ENCODE measurements around the gene KLF15. TPM values are rescaled to one million over a fixed set of nuclear protein-coding genes. Genes with fewer than 3 reads are reported as not detected.
A peak's percentile ranks its signal among the peaks of the same experiment; 100 is the strongest.

Gene KLF15
- total and polyA plus RNA-seq, 7 experiments from 2014 or later, result 0.57 to 0.81 TPM; not detected in 5

DNA sequence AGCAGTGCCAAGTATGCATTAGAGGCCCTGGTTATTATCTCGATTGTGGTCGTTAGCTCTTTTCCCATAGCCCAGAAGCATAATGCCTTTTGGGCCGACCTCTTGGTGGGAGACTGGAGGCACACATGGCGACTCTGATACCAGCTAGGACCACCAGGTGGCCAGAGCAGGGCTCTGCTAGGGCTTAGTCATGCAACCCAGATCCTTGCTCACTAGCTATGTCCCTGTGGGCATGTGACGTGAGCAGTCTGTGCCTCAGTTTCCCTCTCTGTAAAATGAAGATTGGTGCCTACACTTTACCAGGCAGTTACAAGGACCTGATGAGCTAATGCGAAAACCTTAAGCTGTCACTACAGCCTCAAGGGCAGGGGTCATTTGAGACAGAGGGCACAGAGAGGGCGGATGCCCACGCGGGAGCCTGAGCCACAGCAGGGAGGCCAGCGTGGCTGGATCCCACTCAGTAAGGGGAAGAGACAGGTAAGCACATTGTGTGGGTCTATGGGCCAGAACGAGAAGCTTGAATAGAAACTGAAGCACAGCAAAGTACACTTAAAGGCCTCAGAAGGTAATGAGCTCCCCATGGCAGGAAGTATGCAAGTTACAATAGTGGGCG, 8.8 kb downstream of the KLF15 start:
- no peaks in the 10 kb centered on the region for H3K9me3 Mint-ChIP-seq
- CTCF ChIA-PET, result no interaction called here

DNA sequence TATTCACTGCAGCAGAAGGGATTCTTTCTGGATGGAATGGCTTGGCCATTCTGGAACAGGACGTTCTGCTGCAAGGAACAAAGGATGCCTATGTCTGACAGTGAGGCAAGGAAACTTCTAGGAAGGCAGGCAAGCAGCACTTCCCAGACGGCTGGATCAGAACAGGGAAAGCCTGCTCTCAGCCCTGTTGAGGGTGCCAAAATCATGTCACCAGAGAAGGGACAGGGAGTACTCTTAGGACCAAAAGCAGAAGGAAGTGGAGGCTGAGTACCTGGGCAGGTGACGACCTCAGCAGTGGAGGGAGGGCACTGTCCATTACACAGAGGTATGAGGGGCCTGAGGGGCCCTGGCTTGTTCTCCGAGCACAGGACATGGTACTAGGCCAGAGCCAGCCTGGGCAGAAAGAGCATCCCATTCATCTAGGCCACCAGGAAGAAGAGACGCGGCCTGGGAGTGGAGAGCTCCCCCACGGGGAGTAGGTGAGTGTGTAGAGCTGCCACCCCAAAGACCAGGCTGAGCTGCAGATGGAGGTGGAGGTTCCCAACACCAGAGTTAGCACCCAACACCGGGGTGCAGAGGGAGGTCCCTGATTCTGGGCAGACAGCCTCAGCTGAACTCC, 9.6 kb downstream of the KLF15 start:
- no peaks in the 10 kb centered on the region for H3K4me1 ChIP-seq (ENCODE audit: control insufficient read depth in 2 of 2, insufficient read depth in 2 of 2, low read length in 2 of 2)
- no peaks in the 10 kb centered on the region for H3K36me3 Mint-ChIP-seq
- no peak overlapping the region for H3K4me3 Mint-ChIP-seq
- DNase-seq (peak in 2 of 9 donors; percentile 0 to 8), ATAC-seq (peak; percentile 7)
- peaks cover 0 to 3% (median 0%) of the 10 kb centered on the region in 7 donors for H3K4me1 Mint-ChIP-seq
- peaks cover 0 to 4% (median 0%) of the 10 kb centered on the region in 5 donors for H3K27me3 Mint-ChIP-seq
- no peak overlapping the region for H3K27ac ChIP-seq (ENCODE audit: low read depth, low read length)
- no peaks in the 10 kb centered on the region for H3K9me3 ChIP-seq (ENCODE audit: control insufficient read depth in 2 of 3, low read length in 3 of 3)
- ChIA-PET POLR2A (no interaction called here), CTCF (no interaction called here)
- H3K9me3 Mint-ChIP-seq, result no peaks in the 10 kb centered on the region
- intact Hi-C loops (cut with micrococcal nuclease), result no loop called here
- no peaks in the 10 kb centered on the region for H3K27me3 ChIP-seq (ENCODE audit: control insufficient read depth in 2 of 2, insufficient read depth in 2 of 2, low read length in 2 of 2)
- no peak overlapping the region for H3K27ac Mint-ChIP-seq
- H3K4me3 ChIP-seq (ENCODE audit: low read length), result no peak overlapping the region
- H3K36me3 ChIP-seq (ENCODE audit: control insufficient read depth in 2 of 3, insufficient read depth in 3 of 3, low read length in 3 of 3), result no peaks in the 10 kb centered on the region

More for the DNA sequence above, 8.8 kb downstream of the KLF15 start:
- no peak overlapping the region for H3K27ac ChIP-seq (ENCODE audit: low read depth, low read length)
- H3K36me3 ChIP-seq (ENCODE audit: control insufficient read depth in 2 of 3, insufficient read depth in 3 of 3, low read length in 3 of 3), result no peaks in the 10 kb centered on the region
- no peak overlapping the region for H3K27ac Mint-ChIP-seq
- H3K9me3 ChIP-seq (ENCODE audit: control insufficient read depth in 2 of 3, low read length in 3 of 3), result no peaks in the 10 kb centered on the region
- peaks cover 0 to 3% (median 0%) of the 10 kb centered on the region in 7 donors for H3K4me1 Mint-ChIP-seq
- no peaks in the 10 kb centered on the region for H3K4me1 ChIP-seq (ENCODE audit: control insufficient read depth in 2 of 2, insufficient read depth in 2 of 2, low read length in 2 of 2)
- POLR2A ChIA-PET, result no interaction called here
- DNase-seq (peak in 2 of 9 donors; percentile 2 to 11), ATAC-seq (no peak)
- intact Hi-C loops (cut with micrococcal nuclease), result no loop called here
- H3K27me3 Mint-ChIP-seq, result peaks cover 0 to 4% (median 0%) of the 10 kb centered on the region in 5 donors
- no peaks in the 10 kb centered on the region for H3K27me3 ChIP-seq (ENCODE audit: control insufficient read depth in 2 of 2, insufficient read depth in 2 of 2, low read length in 2 of 2)
- H3K36me3 Mint-ChIP-seq, result no peaks in the 10 kb centered on the region
- no peak overlapping the region for H3K4me3 Mint-ChIP-seq
- H3K4me3 ChIP-seq (ENCODE audit: low read length), result no peak overlapping the region

DNA sequence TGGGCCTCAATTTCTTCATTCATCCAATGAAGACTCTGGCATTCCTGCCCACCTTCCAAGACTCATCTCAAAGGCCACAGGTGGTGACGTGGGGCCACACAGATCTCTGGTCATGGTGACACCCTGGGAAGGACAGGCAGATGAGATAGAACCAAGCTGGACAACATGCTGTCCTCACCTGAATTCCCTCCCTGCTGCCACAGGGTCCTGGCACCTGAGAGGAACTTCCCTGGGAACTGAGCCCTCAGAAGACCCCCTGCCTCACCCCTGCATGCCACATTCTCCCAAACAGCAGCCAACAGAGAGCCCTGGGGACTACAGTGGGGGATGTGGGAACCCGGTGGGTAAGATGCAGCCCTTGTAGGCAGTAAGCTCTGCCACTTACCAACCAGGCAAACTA, 10.7 kb downstream of the KLF15 start:
- Histone ChIP-seq H3K27ac (ENCODE audit: low read depth, low read length) (no peak overlapping the region), H3K9me3 (ENCODE audit: control insufficient read depth in 2 of 3, low read length in 3 of 3) (no peaks in the 10 kb centered on the region), H3K4me3 (ENCODE audit: low read length) (no peak overlapping the region), H3K4me1 (ENCODE audit: control insufficient read depth in 2 of 2, insufficient read depth in 2 of 2, low read length in 2 of 2) (no peaks in the 10 kb centered on the region), H3K27me3 (ENCODE audit: control insufficient read depth in 2 of 2, insufficient read depth in 2 of 2, low read length in 2 of 2) (no peaks in the 10 kb centered on the region), H3K36me3 (ENCODE audit: control insufficient read depth in 2 of 3, insufficient read depth in 3 of 3, low read length in 3 of 3) (no peaks in the 10 kb centered on the region)
- Mint-ChIP-seq H3K4me3 (no peak overlapping the region), H3K27ac (no peak overlapping the region), H3K4me1 (peaks cover 0 to 3% (median 0%) of the 10 kb centered on the region in 7 donors), H3K27me3 (peaks cover 0 to 4% (median 0%) of the 10 kb centered on the region in 5 donors), H3K9me3 (no peaks in the 10 kb centered on the region), H3K36me3 (no peaks in the 10 kb centered on the region)
- CTCF ChIA-PET, result no interaction called here
- intact Hi-C loops (cut with micrococcal nuclease), result no loop called here
- DNase-seq (peak in 1 of 9 donors; percentile 7), ATAC-seq (no peak)
- POLR2A ChIA-PET, result no interaction called here

DNA sequence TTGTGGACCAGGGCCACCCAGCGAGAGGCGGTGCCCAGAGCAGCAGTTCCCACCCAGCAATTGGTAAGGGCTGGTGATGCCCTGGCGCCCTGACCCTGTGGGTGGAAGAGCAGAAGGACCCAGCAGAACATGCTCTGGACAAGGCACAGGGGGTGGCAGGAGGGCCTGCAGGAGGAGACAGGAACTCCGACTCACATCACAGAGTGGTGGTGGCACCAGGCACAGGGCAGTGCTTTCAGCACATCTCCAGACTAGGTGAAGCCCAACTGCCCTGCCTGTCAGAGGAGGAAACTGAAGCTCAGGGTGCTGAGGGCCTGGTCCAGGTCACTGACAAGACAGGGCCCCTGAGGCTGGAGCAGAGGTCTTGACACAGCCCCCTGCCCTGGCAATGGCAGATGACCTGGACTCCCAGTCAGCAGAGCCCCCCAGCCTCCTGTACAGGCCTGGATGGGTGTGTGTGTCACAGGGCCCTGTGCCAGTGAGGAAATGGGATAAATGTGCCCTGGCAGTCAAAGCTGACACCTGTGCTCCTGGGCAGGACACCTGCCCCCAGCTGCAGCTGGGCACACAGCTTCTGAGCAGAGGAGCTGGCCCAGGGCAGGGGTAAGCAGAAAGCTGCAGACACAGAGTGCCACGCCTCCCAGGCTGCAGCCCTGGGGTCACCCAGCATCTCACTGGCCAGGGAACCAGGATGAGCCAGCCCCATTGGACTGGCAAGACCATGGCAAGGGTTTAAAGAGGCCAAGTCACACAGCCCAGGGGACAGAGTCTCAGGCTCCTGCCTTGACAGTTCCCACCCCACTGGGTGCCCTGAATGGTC, 11.4 kb downstream of the KLF15 start:
- Histone ChIP-seq H3K4me3 (ENCODE audit: low read length) (no peak overlapping the region), H3K27ac (ENCODE audit: low read depth, low read length) (no peak overlapping the region), H3K9me3 (ENCODE audit: control insufficient read depth in 2 of 3, low read length in 3 of 3) (no peaks in the 10 kb centered on the region), H3K27me3 (ENCODE audit: control insufficient read depth in 2 of 2, insufficient read depth in 2 of 2, low read length in 2 of 2) (no peaks in the 10 kb centered on the region), H3K4me1 (ENCODE audit: control insufficient read depth in 2 of 2, insufficient read depth in 2 of 2, low read length in 2 of 2) (no peaks in the 10 kb centered on the region), H3K36me3 (ENCODE audit: control insufficient read depth in 2 of 3, insufficient read depth in 3 of 3, low read length in 3 of 3) (no peaks in the 10 kb centered on the region)
- Mint-ChIP-seq H3K4me3 (no peak overlapping the region), H3K9me3 (no peaks in the 10 kb centered on the region), H3K27me3 (peaks cover 0 to 4% (median 0%) of the 10 kb centered on the region in 5 donors), H3K4me1 (peaks cover 0 to 3% (median 0%) of the 10 kb centered on the region in 7 donors), H3K36me3 (no peaks in the 10 kb centered on the region), H3K27ac (peak overlapping the region in 1 of 9 donors; percentile 47)
- ChIA-PET POLR2A (no interaction called here), CTCF (interaction anchor here (0.6 kb wide), 1 partner anchor 414 kb away, joined by 9 read pairs; no protein-coding TSS in a partner anchor)
- DNase-seq (peak in 1 of 9 donors; percentile 3), ATAC-seq (no peak)
- intact Hi-C loops (cut with micrococcal nuclease), result no loop called here

DNA sequence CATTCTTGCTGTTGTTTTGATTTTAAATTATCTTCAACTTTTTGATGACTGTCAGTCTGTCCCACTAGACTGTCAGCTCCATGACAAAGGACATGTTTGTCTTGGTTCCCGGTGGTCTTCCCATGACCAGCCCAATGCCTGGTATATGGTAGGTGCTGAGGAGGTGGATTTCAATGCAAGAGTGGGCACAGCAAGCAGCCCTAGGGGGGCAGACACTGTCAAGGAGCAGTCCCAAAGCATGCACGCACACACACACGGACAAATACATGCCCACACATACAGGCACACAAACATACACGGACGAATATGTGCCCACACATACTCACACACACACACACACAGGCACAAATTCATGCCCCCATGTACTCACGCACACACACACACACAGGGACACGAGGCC, 12.0 kb downstream of the KLF15 start:
- Histone ChIP-seq H3K9me3 (ENCODE audit: control insufficient read depth in 2 of 3, low read length in 3 of 3) (no peaks in the 10 kb centered on the region), H3K4me1 (ENCODE audit: control insufficient read depth in 2 of 2, insufficient read depth in 2 of 2, low read length in 2 of 2) (no peaks in the 10 kb centered on the region), H3K4me3 (ENCODE audit: low read length) (no peak overlapping the region), H3K27me3 (ENCODE audit: control insufficient read depth in 2 of 2, insufficient read depth in 2 of 2, low read length in 2 of 2) (no peaks in the 10 kb centered on the region), H3K27ac (ENCODE audit: low read depth, low read length) (no peak overlapping the region), H3K36me3 (ENCODE audit: control insufficient read depth in 2 of 3, insufficient read depth in 3 of 3, low read length in 3 of 3) (no peaks in the 10 kb centered on the region)
- Mint-ChIP-seq H3K27me3 (peaks cover 0 to 9% (median under 1%) of the 10 kb centered on the region in 5 donors), H3K4me1 (peaks cover 0 to 3% (median 0%) of the 10 kb centered on the region in 7 donors), H3K4me3 (no peak overlapping the region), H3K9me3 (no peaks in the 10 kb centered on the region), H3K27ac (peak overlapping the region in 1 of 9 donors; percentile 47), H3K36me3 (no peaks in the 10 kb centered on the region)
- DNase-seq (no peak), ATAC-seq (no peak)
- intact Hi-C loops (cut with micrococcal nuclease), result no loop called here
- ChIA-PET CTCF (interaction anchor here (0.6 kb wide), 2 partner anchors 169 to 415 kb away, joined by 3 to 9 read pairs; no protein-coding TSS in a partner anchor), POLR2A (no interaction called here)

DNA sequence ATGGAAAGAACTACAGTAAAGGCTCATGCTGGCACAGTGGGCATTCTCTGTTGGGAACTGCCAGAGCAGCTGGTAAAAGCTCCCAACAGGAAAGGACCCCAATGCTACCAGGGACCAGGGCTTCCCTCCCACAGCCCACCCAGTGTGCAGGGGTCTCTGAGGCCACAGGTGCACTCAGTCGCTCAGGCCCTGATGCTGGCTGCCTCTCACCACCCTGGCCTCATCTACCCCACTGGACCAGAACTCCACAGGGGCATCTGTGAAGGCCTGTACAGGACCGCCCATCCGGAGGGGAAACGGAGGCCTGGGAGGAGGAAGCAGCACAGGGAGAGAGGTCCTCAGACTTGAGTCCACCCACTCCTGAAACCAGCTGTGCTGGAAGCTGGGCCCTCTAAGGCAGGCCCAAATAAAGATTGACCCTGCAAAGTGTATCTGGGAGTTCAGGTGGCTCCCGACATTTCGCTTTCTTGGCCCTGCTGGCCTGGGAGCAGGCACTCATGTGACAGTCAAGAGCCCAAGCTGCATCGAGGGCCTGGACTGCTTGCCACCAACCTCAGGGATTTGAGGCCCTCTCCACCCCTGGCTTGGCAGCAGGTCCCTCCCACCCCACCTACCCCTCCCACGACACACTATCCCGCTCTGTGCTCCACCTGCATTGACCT, 12.7 kb downstream of the KLF15 start:
- no peak overlapping the region for H3K27ac Mint-ChIP-seq
- H3K4me1 Mint-ChIP-seq, result peaks cover 0 to 3% (median 0%) of the 10 kb centered on the region in 7 donors
- H3K27ac ChIP-seq (ENCODE audit: low read depth, low read length), result no peak overlapping the region
- H3K4me3 Mint-ChIP-seq, result no peak overlapping the region
- no peaks in the 10 kb centered on the region for H3K36me3 Mint-ChIP-seq
- H3K27me3 Mint-ChIP-seq, result peaks cover 0 to 12% (median 8%) of the 10 kb centered on the region in 5 donors
- H3K27me3 ChIP-seq (ENCODE audit: control insufficient read depth in 2 of 2, insufficient read depth in 2 of 2, low read length in 2 of 2), result no peaks in the 10 kb centered on the region
- DNase-seq, result peak in 2 of 9 donors; percentile 1 to 8
- CTCF ChIA-PET, result interaction anchor here (0.6 kb wide), 1 partner anchor 169 kb away, joined by 3 read pairs; no protein-coding TSS in a partner anchor
- H3K9me3 ChIP-seq (ENCODE audit: control insufficient read depth in 2 of 3, low read length in 3 of 3), result no peaks in the 10 kb centered on the region
- no peak overlapping the region for H3K4me3 ChIP-seq (ENCODE audit: low read length)
- H3K4me1 ChIP-seq (ENCODE audit: control insufficient read depth in 2 of 2, insufficient read depth in 2 of 2, low read length in 2 of 2), result no peaks in the 10 kb centered on the region
- POLR2A ChIA-PET, result no interaction called here
- H3K9me3 Mint-ChIP-seq, result no peaks in the 10 kb centered on the region
- intact Hi-C loops (cut with micrococcal nuclease), result no loop called here
- no peaks in the 10 kb centered on the region for H3K36me3 ChIP-seq (ENCODE audit: control insufficient read depth in 2 of 3, insufficient read depth in 3 of 3, low read length in 3 of 3)
- no peak for ATAC-seq
